IPS-15b (cell line): Measurements from ENCODE around the gene PHC2.

ENCODE experiments used
- H3K27me3 ChIP-seq: one replicate; pipeline ENCODE4 v1.6.1; 2013; ENCODE audit warnings: low read length; ENCODE audit not compliant: control insufficient read depth, insufficient read depth
- H3K36me3 ChIP-seq: one replicate; pipeline ENCODE4 v1.6.1; 2013; ENCODE audit warnings: low read length; ENCODE audit not compliant: control insufficient read depth, insufficient read depth
- H3K4me1 ChIP-seq: one replicate; pipeline ENCODE4 v1.6.1; 2013; ENCODE audit warnings: mild to moderate bottlenecking, low read length; ENCODE audit not compliant: control insufficient read depth, insufficient read depth
- H3K4me3 ChIP-seq: one replicate; pipeline ENCODE4 v1.5.1; 2013; ENCODE audit warnings: low read depth, low read length
- H3K9ac ChIP-seq: one replicate; pipeline ENCODE4 v1.6.1; 2013; ENCODE audit warnings: low read depth, mild to moderate bottlenecking, low read length
- H3K9me3 ChIP-seq: one replicate; pipeline ENCODE4 v1.6.1; 2013; ENCODE audit warnings: mild to moderate bottlenecking, low read length; ENCODE audit not compliant: control insufficient read depth, insufficient read depth

Gene PHC2

DNA sequence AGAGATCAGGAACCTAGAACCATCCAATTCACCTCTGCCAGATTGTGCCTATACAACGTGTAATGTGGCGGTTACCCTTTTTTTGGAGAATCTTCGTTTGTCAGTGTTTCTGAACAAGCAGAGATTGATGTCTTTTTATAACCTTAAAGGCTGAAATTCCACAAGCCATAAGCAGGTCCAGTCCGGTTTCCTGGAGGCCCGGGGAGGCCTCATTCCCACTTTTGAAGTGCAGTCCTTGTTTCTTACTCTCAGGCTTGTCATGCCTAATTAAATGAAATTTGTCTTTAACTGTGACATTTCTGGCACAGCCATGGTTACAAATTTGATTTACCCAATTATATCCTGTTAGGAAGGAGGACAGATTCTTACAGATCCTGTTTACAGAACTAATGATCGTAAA lies 146.8 kb downstream of the PHC2 start:
- Histone ChIP-seq H3K4me3 (no peak overlapping the region), H3K36me3 (peaks cover 9% of the 10 kb centered on the region), H3K27me3 (no peaks in the 10 kb centered on the region), H3K9me3 (no peaks in the 10 kb centered on the region), H3K9ac (no peak overlapping the region), H3K4me1 (no peaks in the 10 kb centered on the region)

DNA sequence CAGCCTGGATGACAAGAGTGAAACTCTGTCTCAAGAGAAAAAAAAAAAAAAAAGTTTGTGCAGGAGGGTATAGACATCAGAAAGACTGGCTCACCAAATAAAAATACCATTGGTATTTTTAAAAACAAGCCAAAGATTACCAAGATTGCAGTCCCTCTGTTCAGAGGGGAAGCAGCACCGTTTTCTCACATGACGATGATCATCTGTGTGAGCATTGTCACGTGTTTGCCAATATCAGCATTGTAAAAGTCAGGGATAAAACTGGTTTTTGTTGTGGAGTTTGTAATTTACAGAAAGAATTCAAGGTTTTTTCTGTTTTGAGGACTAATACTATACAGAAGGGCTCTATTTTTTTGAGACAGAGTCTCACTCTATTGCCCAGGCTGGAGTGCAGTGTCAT lies 148.1 kb downstream of the PHC2 start:
- Histone ChIP-seq H3K36me3 (peaks cover 9% of the 10 kb centered on the region), H3K9me3 (no peaks in the 10 kb centered on the region), H3K4me3 (no peak overlapping the region), H3K9ac (no peak overlapping the region), H3K27me3 (no peaks in the 10 kb centered on the region), H3K4me1 (no peaks in the 10 kb centered on the region)

DNA sequence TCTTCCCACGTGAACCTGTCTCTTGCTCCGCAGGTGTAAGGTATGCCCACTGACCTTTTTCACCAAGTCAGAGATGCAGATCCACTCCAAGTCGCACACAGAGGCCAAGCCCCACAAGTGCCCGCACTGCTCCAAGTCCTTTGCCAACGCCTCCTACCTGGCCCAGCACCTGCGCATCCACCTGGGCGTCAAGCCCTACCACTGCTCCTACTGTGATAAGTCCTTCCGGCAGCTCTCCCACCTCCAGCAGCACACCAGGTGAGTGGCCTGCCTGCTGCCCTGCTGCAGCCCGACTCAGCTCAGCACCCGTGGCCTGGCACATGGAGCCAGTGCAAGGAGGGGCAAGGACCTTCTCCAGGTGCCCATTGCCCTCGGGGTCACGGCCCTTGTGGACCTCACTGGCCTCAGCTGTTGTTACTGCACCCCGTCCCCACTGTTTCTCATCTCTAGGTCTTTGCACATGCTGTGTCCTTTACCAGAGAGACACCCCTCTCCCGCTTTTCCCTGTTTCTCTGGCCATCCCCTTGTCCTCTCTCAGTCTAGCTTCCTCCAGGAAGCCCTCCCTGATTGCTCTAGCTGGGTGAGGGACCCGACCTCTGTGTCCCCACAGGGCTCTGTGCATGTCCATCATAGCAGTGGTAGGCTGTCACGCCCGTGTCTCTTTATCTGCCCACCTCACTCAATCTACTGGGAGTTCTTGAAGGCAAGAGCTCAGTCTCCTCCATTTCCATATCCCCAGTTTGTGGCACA lies 149.2 kb downstream of the PHC2 start:
- H3K36me3 ChIP-seq: peaks cover 9% of the 10 kb centered on the region
- H3K4me3 ChIP-seq: no peak overlapping the region
- no peaks in the 10 kb centered on the region for H3K27me3 ChIP-seq
- H3K9ac ChIP-seq: no peak overlapping the region
- H3K4me1 ChIP-seq: no peaks in the 10 kb centered on the region
- H3K9me3 ChIP-seq: no peaks in the 10 kb centered on the region

DNA sequence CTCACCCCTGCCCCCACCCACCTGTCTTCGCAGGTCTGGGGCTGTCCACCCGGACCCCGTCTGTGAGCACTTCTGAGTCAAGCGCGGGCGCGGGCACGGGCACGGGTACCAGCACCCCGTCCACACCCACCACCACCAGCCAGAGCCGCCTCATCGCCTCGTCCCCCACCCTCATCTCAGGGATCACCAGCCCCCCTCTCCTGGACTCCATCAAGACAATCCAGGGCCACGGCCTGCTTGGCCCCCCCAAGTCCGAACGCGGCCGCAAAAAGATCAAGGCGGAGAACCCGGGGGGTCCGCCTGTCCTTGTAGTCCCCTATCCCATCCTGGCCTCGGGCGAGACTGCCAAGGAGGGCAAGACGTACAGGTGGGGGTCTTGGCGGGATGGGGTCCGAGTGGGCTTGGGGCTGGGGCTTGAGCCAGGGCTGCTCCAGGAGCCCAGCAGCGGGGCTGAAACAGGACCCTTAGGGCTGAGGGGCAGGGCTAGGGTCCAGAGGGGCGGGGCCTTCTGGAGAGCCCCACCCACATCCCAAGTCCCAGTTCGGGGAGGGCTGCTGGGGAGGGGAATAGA lies 150.7 kb downstream of the PHC2 start:
- Histone ChIP-seq H3K9ac (no peak overlapping the region), H3K4me3 (no peak overlapping the region), H3K4me1 (no peaks in the 10 kb centered on the region), H3K27me3 (no peaks in the 10 kb centered on the region), H3K36me3 (peaks cover 9% of the 10 kb centered on the region), H3K9me3 (no peaks in the 10 kb centered on the region)

DNA sequence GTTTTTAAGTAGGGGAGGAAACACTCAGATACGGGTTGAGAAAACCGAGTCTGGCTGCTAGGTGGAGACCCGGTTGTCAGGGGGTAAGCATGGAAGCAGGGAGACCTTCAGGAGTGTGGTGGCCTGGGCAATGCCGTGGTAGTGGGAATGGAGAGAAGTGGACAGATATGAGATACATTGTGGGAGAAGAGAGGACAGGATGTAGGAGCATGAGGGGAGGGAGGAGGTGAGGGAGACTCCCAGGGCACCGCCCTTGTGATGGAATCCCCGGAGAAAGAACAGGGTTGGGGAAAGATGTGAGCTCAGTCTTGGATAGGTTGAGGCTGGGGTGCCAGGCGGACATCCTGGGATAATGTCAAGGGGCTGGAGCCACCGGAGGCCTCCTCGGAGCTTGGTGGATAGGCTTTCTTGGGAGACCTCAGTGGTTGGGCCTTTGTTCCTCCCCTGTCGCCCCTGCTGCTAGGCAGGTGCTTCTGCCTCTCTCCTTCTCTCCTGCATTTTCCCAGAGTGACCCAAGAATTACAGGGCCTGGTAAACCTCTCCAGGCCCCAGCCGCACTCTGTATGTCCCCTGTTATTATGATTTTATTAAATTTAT lies 153.3 kb downstream of the PHC2 start:
- H3K4me3 ChIP-seq: no peak overlapping the region
- peaks cover 9% of the 10 kb centered on the region for H3K36me3 ChIP-seq
- H3K4me1 ChIP-seq: peaks cover 3% of the 10 kb centered on the region
- no peaks in the 10 kb centered on the region for H3K9me3 ChIP-seq
- no peak overlapping the region for H3K9ac ChIP-seq
- no peaks in the 10 kb centered on the region for H3K27me3 ChIP-seq

DNA sequence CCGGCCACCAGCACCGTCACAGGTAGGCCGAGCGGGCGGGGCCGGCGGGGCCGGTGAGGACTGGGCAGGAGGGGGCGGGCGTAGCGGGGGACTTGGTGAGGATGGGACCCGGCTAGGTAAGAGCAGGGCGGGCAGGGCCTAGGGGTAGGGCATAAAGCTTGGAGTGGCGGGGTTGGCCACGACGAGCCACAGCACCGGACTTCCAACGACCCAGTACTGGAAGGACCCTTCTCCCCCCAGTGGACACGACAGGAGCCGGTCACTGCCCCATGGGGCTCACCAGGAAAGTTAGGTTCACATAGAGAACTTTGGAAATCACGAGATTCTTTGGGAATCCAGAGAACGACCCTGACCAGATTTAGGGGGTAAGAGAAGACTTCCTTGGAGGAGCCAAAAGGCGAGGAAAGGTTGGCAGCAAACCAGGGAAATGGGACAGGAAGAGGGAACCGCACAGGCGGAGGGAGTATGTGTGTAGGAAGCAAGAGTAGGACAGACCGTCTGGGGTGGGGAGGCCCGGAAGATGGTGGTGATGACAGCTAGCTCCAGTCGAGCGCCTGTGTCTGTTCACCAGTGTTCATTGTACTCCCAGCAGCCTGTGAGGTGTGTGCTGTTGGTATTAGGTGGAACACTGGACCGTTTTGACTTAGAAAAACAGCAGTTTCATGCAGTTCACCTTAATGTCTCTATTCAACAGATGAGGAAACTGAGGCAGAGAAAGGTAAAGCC lies 154.2 kb downstream of the PHC2 start:
- Histone ChIP-seq H3K36me3 (peaks cover 6% of the 10 kb centered on the region), H3K9ac (no peak overlapping the region), H3K4me1 (peaks cover 3% of the 10 kb centered on the region), H3K27me3 (no peaks in the 10 kb centered on the region), H3K9me3 (no peaks in the 10 kb centered on the region), H3K4me3 (no peak overlapping the region)

DNA sequence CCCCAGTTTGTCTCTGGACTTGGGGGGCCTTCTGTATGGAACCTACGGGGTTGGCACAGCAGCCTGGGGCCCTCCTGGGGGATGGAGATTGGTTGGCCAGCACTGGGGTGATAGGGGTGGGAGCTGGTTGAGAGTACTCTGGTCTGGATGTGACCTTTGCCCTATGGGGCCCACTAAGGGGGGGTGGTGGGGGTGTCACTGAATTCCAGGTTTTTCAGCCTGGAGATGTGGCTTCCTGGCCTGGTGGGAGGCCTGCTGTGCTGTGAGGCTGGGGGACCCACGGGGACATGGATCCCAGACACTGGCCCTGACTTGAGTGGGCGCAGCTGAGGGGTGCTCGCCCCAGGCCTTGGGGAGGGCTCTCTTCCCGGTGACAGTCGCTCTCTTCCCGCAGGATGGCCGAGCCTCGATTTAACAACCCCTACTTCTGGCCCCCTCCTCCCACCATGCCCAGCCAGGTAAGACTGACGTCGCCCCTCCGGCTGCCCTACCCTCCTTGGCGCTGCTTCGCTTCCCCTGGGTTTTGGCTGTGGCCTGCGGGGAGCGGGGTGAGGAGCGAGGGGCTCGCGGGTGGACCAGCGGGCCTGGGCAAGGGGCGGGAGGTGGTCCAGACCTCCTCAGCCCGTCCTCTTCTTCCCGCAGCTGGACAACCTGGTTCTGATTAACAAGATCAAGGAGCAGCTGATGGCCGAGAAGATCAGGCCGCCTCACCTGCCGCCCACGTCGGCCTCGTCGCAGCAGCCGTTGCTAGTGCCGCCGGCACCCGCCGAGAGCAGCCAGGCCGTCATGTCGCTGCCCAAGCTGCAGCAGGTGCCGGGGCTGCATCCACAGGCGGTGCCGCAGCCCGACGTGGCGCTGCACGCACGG lies 155.0 kb downstream of the PHC2 start:
- H3K36me3 ChIP-seq: no peaks in the 10 kb centered on the region
- no peaks in the 10 kb centered on the region for H3K9me3 ChIP-seq
- H3K27me3 ChIP-seq: no peaks in the 10 kb centered on the region
- peaks cover 3% of the 10 kb centered on the region for H3K4me1 ChIP-seq
- H3K9ac ChIP-seq: no peak overlapping the region
- no peak overlapping the region for H3K4me3 ChIP-seq

DNA sequence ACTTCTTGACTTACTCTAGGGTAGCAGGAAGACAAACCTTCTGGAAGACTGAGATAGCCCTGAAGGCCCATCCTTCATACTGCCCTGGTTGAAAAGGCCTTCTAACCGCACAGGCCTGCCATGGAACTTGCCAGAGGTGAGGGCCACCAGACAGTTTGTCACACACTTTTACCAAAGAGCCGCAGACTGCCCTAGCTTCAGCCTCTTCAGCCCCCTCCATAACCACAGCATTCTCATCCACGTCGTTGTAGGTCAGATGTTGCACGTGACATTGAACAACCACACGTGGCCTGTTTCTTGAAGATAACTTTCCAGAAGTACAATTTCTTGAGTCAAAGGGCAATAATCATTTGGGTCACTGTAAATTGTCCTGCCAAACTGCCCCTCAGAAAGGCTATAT lies 155.7 kb downstream of the PHC2 start:
- H3K27me3 ChIP-seq: no peaks in the 10 kb centered on the region
- H3K9ac ChIP-seq: no peak overlapping the region
- peaks cover 3% of the 10 kb centered on the region for H3K4me1 ChIP-seq
- no peaks in the 10 kb centered on the region for H3K9me3 ChIP-seq
- H3K36me3 ChIP-seq: no peaks in the 10 kb centered on the region
- H3K4me3 ChIP-seq: no peak overlapping the region

DNA sequence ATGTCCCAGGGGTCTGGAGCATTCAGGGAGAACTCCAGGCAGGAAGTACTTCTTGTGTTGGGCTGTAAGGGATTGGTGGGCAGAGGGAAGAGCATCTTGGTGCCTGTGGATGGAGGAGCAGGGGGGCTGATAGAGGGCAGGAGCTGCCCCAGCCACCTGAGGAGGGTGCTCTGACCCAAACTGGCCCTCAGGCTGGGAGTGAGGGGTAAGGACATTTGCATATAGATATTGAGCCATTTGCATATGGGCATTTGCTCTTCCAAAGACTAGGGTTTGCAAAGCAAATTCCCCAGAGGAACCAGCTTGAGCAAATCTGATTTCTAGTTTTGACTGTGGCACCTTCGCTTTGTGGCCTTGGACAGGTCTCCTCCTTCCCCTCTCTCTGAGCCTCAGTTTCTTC lies 156.4 kb downstream of the PHC2 start:
- Histone ChIP-seq H3K9me3 (no peaks in the 10 kb centered on the region), H3K36me3 (no peaks in the 10 kb centered on the region), H3K9ac (no peak overlapping the region), H3K4me1 (peaks cover 3% of the 10 kb centered on the region), H3K27me3 (no peaks in the 10 kb centered on the region), H3K4me3 (no peak overlapping the region)

DNA sequence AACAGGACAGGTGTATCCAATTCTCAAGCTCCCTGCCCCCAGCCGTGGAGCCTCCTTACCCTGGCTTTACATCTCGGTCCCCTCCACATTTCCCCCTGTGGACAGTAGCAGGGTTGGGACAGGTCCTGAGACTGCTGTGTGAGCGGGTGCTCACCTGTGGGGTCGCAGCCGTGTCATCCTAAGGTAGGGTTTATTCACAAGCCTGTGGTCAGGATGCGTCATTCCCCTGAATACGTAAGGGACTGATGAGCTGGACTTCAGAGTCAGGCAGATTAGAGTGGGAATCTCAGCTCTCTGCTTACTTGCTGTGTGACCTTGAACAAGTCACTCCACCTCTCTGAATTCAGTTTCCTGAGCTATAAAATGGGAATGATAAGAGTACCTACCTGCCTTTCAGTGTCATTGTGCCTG lies 156.9 kb downstream of the PHC2 start:
- Histone ChIP-seq H3K4me1 (peaks cover 3% of the 10 kb centered on the region), H3K4me3 (no peak overlapping the region), H3K9me3 (no peaks in the 10 kb centered on the region), H3K27me3 (no peaks in the 10 kb centered on the region), H3K9ac (no peak overlapping the region), H3K36me3 (no peaks in the 10 kb centered on the region)
